GM21526 (cell line): Measurements from ENCODE around the gene ZNF689.

ENCODE experiments used
- ATAC-seq: cut with Tn5 transposase; IDR thresholded peaks from one replicate; pipeline ENCODE4 v1.9.1; 2021; ENCODE audit warnings: moderate library complexity; ENCODE audit not compliant: unreplicated experiment, low FRiP score

ZNF689 gene

GRCh38 chr16:30567160-30567990 lies 42.8 kb downstream of the ZNF689 start:
- no peak for ATAC-seq

- ATAC-seq, result no peak
Measured at GRCh38 chr16:30566531-30566930, 43.7 kb downstream of the ZNF689 start.

- no peak for ATAC-seq
Measured at GRCh38 chr16:30565984-30566383, 44.2 kb downstream of the ZNF689 start.

- no peak for ATAC-seq
Measured at GRCh38 chr16:30565526-30565925, 44.7 kb downstream of the ZNF689 start.

GRCh38 chr16:30562021-30562420 lies 48.2 kb downstream of the ZNF689 start:
- ATAC-seq, result no peak

GRCh38 chr16:30561089-30561816 lies 48.9 kb downstream of the ZNF689 start:
- ATAC-seq, result no peak

- ATAC-seq, result no peak
Measured at GRCh38 chr16:30559690-30560089, 50.5 kb downstream of the ZNF689 start.

GRCh38 chr16:30558789-30559377 lies 51.3 kb downstream of the ZNF689 start:
- ATAC-seq, result no peak

- peak; percentile 73 for ATAC-seq
Measured at GRCh38 chr16:30557957-30558788, 52.0 kb downstream of the ZNF689 start, which contains the start of gene ZNF764. ZNF764 (minus strand) TSS chr16:30558374; CDS start chr16:30558182, 192 bp downstream.

- ATAC-seq, result no peak
Measured at GRCh38 chr16:30557707-30557956, 52.6 kb downstream of the ZNF689 start.

GRCh38 chr16:30556125-30556473 lies 54.1 kb downstream of the ZNF689 start:
- no peak for ATAC-seq

- no peak for ATAC-seq
Measured at GRCh38 chr16:30555315-30556124, 54.7 kb downstream of the ZNF689 start.

GRCh38 chr16:30554557-30555314 lies 55.5 kb downstream of the ZNF689 start:
- ATAC-seq, result no peak

GRCh38 chr16:30553393-30553899 lies 56.7 kb downstream of the ZNF689 start:
- ATAC-seq, result no peak

GRCh38 chr16:30552956-30553355 lies 57.2 kb downstream of the ZNF689 start:
- ATAC-seq, result no peak
